Measurements from ENCODE around the gene HMX3. TPM values are rescaled to one million over a fixed set of nuclear protein-coding genes. Genes with fewer than 3 reads are reported as not detected.

HMX3 gene
- total and polyA plus RNA-seq, 2 of the 13 experiments (the other 11 are each of a cell fraction or from before 2014, with no cell fraction given), result not detected

- H3K36me3 ChIP-seq (replicated peaks in 1 of 2; ENCODE audit: control insufficient read depth in 1 of 2, insufficient read depth in 2 of 2, low read length in 2 of 2), result no peaks in the 10 kb centered on the region
- FAIRE-seq (no peak), ATAC-seq (no peak), DNase-seq (ENCODE audit: low spot score) (no peak)
- no peak overlapping the region for H3K9ac ChIP-seq (ENCODE audit: insufficient read depth, low read depth, low read length)
- TF ChIP-seq ZBTB20 (CRISPR knock-in tag; IDR thresholded peaks at IDR 0.05; ENCODE audit: borderline replicate concordance, low read depth) (no peak), BHLHE40 (IDR thresholded peaks at IDR 0.05; ENCODE audit: low read length) (no peak), ZSCAN5A (CRISPR knock-in tag; IDR thresholded peaks at IDR 0.05; ENCODE audit: borderline replicate concordance) (no peak), KLF9 (CRISPR knock-in tag; IDR thresholded peaks at IDR 0.05; ENCODE audit: low read depth) (no peak)
- intact Hi-C loops (cut with micrococcal nuclease; ENCODE audit: unreplicated experiment), result no loop called here
- ChIA-PET CTCF (ENCODE audit: low intra/inter-chr PET ratio, low total read pairs) (interaction anchor here (1.3 kb wide), 1 partner anchor 11 kb away, joined by 3 read pairs; no protein-coding TSS in a partner anchor), POLR2A (no interaction called here)
- no peaks in the 10 kb centered on the region for H3K79me2 ChIP-seq (ENCODE audit: insufficient read depth, low read length)
- peaks cover 35 to 89% of the 10 kb centered on the region in 2 experiments for H3K27me3 ChIP-seq (ENCODE audit: control insufficient read depth in 1 of 2, insufficient read depth in 2 of 2, low read length in 2 of 2)
- in situ Hi-C loops (cut with HindIII; ENCODE audit: extremely low pct_ligation_motif_present, low pct_unique_long_range_greater_than_20kb), result no loop called here
- H3K4me2 ChIP-seq (ENCODE audit: low read depth, low read length), result no peak overlapping the region
- peaks cover 58% of the 10 kb centered on the region for H3K4me1 ChIP-seq (ENCODE audit: insufficient read depth, low read length)
- BruUV-seq (replicated peaks), result no TSS peak
- H3K27ac ChIP-seq (ENCODE audit: extremely low read length, insufficient read depth, low read length), result no peak overlapping the region
- no peak overlapping the region for H2AFZ ChIP-seq (ENCODE audit: low read length)
- no peaks in the 10 kb centered on the region for H3K9me3 ChIP-seq (ENCODE audit: low read length)
- H4K20me1 ChIP-seq (ENCODE audit: insufficient read depth, low read length), result 0 out of 2 replicates have a peak, but pooled peaks cover 2% of the 10 kb centered on the region
- WGBS (ENCODE audit: low lambda C conversion rate), result 61% methylated on average over 10 of the region's 10 CpGs
- H3K4me3 ChIP-seq (replicated peaks in 1 of 3; ENCODE audit: insufficient read depth in 1 of 3, low read depth in 2 of 3, low read length in 3 of 3), result no peak overlapping the region
Measured at GRCh38 chr10:123143825-123144168, 8.0 kb downstream of the HMX3 start.

- peaks cover 37 to 97% of the 10 kb centered on the region in 2 experiments for H3K27me3 ChIP-seq (ENCODE audit: control insufficient read depth in 1 of 2, insufficient read depth in 2 of 2, low read length in 2 of 2)
- H3K4me2 ChIP-seq (ENCODE audit: low read depth, low read length), result peak overlapping the region; percentile 41
- 17% methylated on average over 24 of the region's 29 CpGs for WGBS (ENCODE audit: low lambda C conversion rate)
- intact Hi-C loops (cut with micrococcal nuclease; ENCODE audit: unreplicated experiment) (no loop called here), in situ Hi-C loops (cut with HindIII; ENCODE audit: extremely low pct_ligation_motif_present, low pct_unique_long_range_greater_than_20kb) (no loop called here)
- no peak overlapping the region for H3K27ac ChIP-seq (ENCODE audit: extremely low read length, insufficient read depth, low read length)
- H3K9me3 ChIP-seq (ENCODE audit: low read length), result no peaks in the 10 kb centered on the region
- FAIRE-seq, result peak; percentile 4
- DNase-seq (ENCODE audit: low spot score), result no peak
- H2AFZ ChIP-seq (ENCODE audit: low read length), result peak overlapping the region; percentile 11
- no peaks in the 10 kb centered on the region for H3K36me3 ChIP-seq (replicated peaks in 1 of 2; ENCODE audit: control insufficient read depth in 1 of 2, insufficient read depth in 2 of 2, low read length in 2 of 2)
- CTCF ChIA-PET (ENCODE audit: low intra/inter-chr PET ratio, low total read pairs), result interaction anchor here (1.3 kb wide), 1 partner anchor 12 kb away, joined by 3 read pairs; no protein-coding TSS in a partner anchor
- no peak overlapping the region; a peak in 1 of 6 replicates for H3K4me3 ChIP-seq (replicated peaks in 1 of 3; ENCODE audit: insufficient read depth in 1 of 3, low read depth in 2 of 3, low read length in 3 of 3)
- H4K20me1 ChIP-seq (ENCODE audit: insufficient read depth, low read length), result 0 out of 2 replicates have a peak, but pooled peaks cover 2% of the 10 kb centered on the region
- peak; percentile 22 for ATAC-seq
- H3K79me2 ChIP-seq (ENCODE audit: insufficient read depth, low read length), result no peaks in the 10 kb centered on the region
- POLR2A ChIA-PET, result interaction anchor here (1.0 kb wide), 1 partner anchor 9 kb away, joined by 3 read pairs; the partner anchor contains the start of gene BUB3
- peaks cover 57% of the 10 kb centered on the region for H3K4me1 ChIP-seq (ENCODE audit: insufficient read depth, low read length)
- H3K9ac ChIP-seq (ENCODE audit: insufficient read depth, low read depth, low read length), result no peak overlapping the region
- BruUV-seq (replicated peaks), result no TSS peak
- peak; percentile 48 for TF ChIP-seq CTCF (CRISPR knock-in tag; IDR thresholded peaks at IDR 0.05)
- TF ChIP-seq ZNF7 (CRISPR knock-in tag; IDR thresholded peaks at IDR 0.05), result peak; percentile 71
- peak; percentile 26; the same call in 1 of the 2 replicates for TF ChIP-seq ZNF687 (CRISPR knock-in tag; IDR thresholded peaks at IDR 0.05)
- no peak for TF ChIP-seq SNAI1 (CRISPR knock-in tag; IDR thresholded peaks at IDR 0.05; ENCODE audit: borderline replicate concordance)
- TF ChIP-seq GFI1 (CRISPR knock-in tag; IDR thresholded peaks at IDR 0.05; ENCODE audit: borderline replicate concordance), result no peak
Measured at GRCh38 chr10:123144697-123145541, 9.1 kb downstream of the HMX3 start.
